Parathyroid adenoma (tissue), 2 donors: ENCODE data around the gene SFMBT2.

Experiments
- H2AFZ ChIP-seq: fragments of 300-600 bp; sonication (generic); one replicate; pipeline ENCODE4 v1.7.0; 2017; ENCODE audit warnings: antibody characterized with exemption, mild to moderate bottlenecking
- H3K27ac ChIP-seq: fragments of 300-600 bp; sonication (generic); one replicate; pipeline ENCODE4 v1.7.0; 2017
- H3K27me3 ChIP-seq: fragments of 300-600 bp; sonication (generic); one replicate; pipeline ENCODE4 v1.7.0; 2017; ENCODE audit warnings: low read length; ENCODE audit not compliant: control insufficient read depth, insufficient read depth
- H3K36me3 ChIP-seq: fragments of 300-600 bp; sonication (generic); one replicate; pipeline ENCODE4 v1.7.0; 2017; ENCODE audit warnings: low read length; ENCODE audit not compliant: control insufficient read depth, insufficient read depth
- H3K4me1 ChIP-seq: fragments of 300-600 bp; sonication (generic); one replicate; pipeline ENCODE4 v1.7.0; 2017; ENCODE audit warnings: control low read depth
- H3K4me2 ChIP-seq: fragments of 300-600 bp; sonication (generic); one replicate; pipeline ENCODE4 v1.7.0; 2017; ENCODE audit warnings: low read length
- H3K4me3 ChIP-seq: fragments of 300-600 bp; sonication (generic); one replicate; pipeline ENCODE4 v1.7.0; 2017; ENCODE audit warnings: low read depth, low read length
- H3K79me2 ChIP-seq: fragments of 300-600 bp; sonication (generic); one replicate; pipeline ENCODE4 v1.7.0; 2017; ENCODE audit warnings: control low read depth
- H3K9ac ChIP-seq: fragments of 300-600 bp; sonication (generic); one replicate; pipeline ENCODE4 v1.7.0; 2017; ENCODE audit warnings: mild to moderate bottlenecking
- H3K9me3 ChIP-seq: fragments of 300-600 bp; sonication (generic); one replicate; pipeline ENCODE4 v1.7.0; 2017; ENCODE audit warnings: low read length; ENCODE audit not compliant: control insufficient read depth
- CTCF ChIP-seq: fragments of 300-600 bp; sonication (generic); IDR thresholded peaks from one replicate; pipeline ENCODE4 v1.7.0; 2017; ENCODE audit warnings: antibody characterized with exemption, mild to moderate bottlenecking
- donor health status: primary hyperparathyroidism.

Gene SFMBT2

GRCh38 chr10:7380704-7381241 is 30.1 kb downstream of the SFMBT2 start:
- Histone ChIP-seq H3K27ac (no peak overlapping the region), H3K9me3 (no peaks in the 10 kb centered on the region), H3K27me3 (no peaks in the 10 kb centered on the region), H3K36me3 (no peaks in the 10 kb centered on the region), H3K4me3 (no peak overlapping the region), H2AFZ (no peak overlapping the region), H3K4me1 (peaks cover 6% of the 10 kb centered on the region), H3K9ac (no peak overlapping the region), H3K79me2 (peaks cover 2% of the 10 kb centered on the region), H3K4me2 (no peak overlapping the region)
- TF ChIP-seq CTCF, result no peak

- no peak overlapping the region for H3K4me2 ChIP-seq
- peaks cover 6% of the 10 kb centered on the region for H3K4me1 ChIP-seq
- no peaks in the 10 kb centered on the region for H3K36me3 ChIP-seq
- no peak overlapping the region for H3K27ac ChIP-seq
- no peak overlapping the region for H3K9ac ChIP-seq
- no peak overlapping the region for H3K4me3 ChIP-seq
- no peaks in the 10 kb centered on the region for H3K27me3 ChIP-seq
- H3K79me2 ChIP-seq, result peaks cover 5% of the 10 kb centered on the region
- H3K9me3 ChIP-seq, result no peaks in the 10 kb centered on the region
- TF ChIP-seq CTCF, result no peak
- H2AFZ ChIP-seq, result no peak overlapping the region
Observed at GRCh38 chr10:7378602-7379403, 32.0 kb downstream of the SFMBT2 start.

GRCh38 chr10:7377614-7378248 is 33.1 kb downstream of the SFMBT2 start:
- Histone ChIP-seq H3K79me2 (peaks cover 11% of the 10 kb centered on the region), H3K27ac (no peak overlapping the region), H3K4me2 (no peak overlapping the region), H3K4me3 (no peak overlapping the region), H2AFZ (no peak overlapping the region), H3K9me3 (no peaks in the 10 kb centered on the region), H3K4me1 (peaks cover 6% of the 10 kb centered on the region), H3K9ac (no peak overlapping the region), H3K36me3 (no peaks in the 10 kb centered on the region), H3K27me3 (no peaks in the 10 kb centered on the region)
- TF ChIP-seq CTCF, result no peak

GRCh38 chr10:7374795-7375194 is 36.0 kb downstream of the SFMBT2 start:
- H3K4me3 ChIP-seq, result no peak overlapping the region
- H3K4me2 ChIP-seq, result no peak overlapping the region
- H3K4me1 ChIP-seq, result peaks cover 6% of the 10 kb centered on the region
- no peak overlapping the region for H2AFZ ChIP-seq
- TF ChIP-seq CTCF, result no peak
- H3K9me3 ChIP-seq, result no peaks in the 10 kb centered on the region
- H3K27me3 ChIP-seq, result no peaks in the 10 kb centered on the region
- no peaks in the 10 kb centered on the region for H3K36me3 ChIP-seq
- H3K9ac ChIP-seq, result no peak overlapping the region
- H3K27ac ChIP-seq, result no peak overlapping the region
- peaks cover 15% of the 10 kb centered on the region for H3K79me2 ChIP-seq
